AG09319 (cell line): ENCODE results near the gene SPATA9.

ENCODE experiments used
- DNase-seq: peaks from one replicate; pipeline ENCODE4 v3.0.0-alpha.2; 2010; ENCODE audit warnings: low read depth; ENCODE audit errors: extremely low read depth
- CTCF ChIP-seq: IDR thresholded peaks from 2 replicates; pipeline ENCODE4 v1.5.1; 2011; ENCODE audit warnings: low read depth, mild to moderate bottlenecking, inconsistent platforms, low read length, moderate library complexity

Gene SPATA9

GRCh38 chr5:95660060-95660459 is 22.7 kb downstream of the SPATA9 start:
- TF ChIP-seq CTCF = no peak
- DNase-seq = no peak

GRCh38 chr5:95655575-95655974 is 27.2 kb downstream of the SPATA9 start:
- TF ChIP-seq CTCF = no peak
- DNase-seq = no peak

- DNase-seq = no peak
- no peak for TF ChIP-seq CTCF
Measured at GRCh38 chr5:95654196-95654595, 28.6 kb downstream of the SPATA9 start.

GRCh38 chr5:95652849-95653248 is 29.9 kb downstream of the SPATA9 start:
- no peak for TF ChIP-seq CTCF

GRCh38 chr5:95649842-95650620 is 32.8 kb downstream of the SPATA9 start:
- DNase-seq = no peak
- no peak for TF ChIP-seq CTCF

More at GRCh38 chr5:95652849-95653248, 29.9 kb downstream of the SPATA9 start:
- no peak for DNase-seq

GRCh38 chr5:95649274-95649673 is 33.5 kb downstream of the SPATA9 start:
- DNase-seq = no peak

More at GRCh38 chr5:95649274-95649673, 33.5 kb downstream of the SPATA9 start:
- TF ChIP-seq CTCF = no peak
